ENCODE results near the gene MAGI2.

MAGI2 gene

GRCh38 chr7:78389022-78389421, 1064.4 kb downstream of the MAGI2 start:
- no peak for DNase-seq

- no peak for DNase-seq
Measured at GRCh38 chr7:78386520-78386919, 1066.9 kb downstream of the MAGI2 start.

- DNase-seq, result no peak
Measured at GRCh38 chr7:78383096-78383880, 1070.2 kb downstream of the MAGI2 start.

- DNase-seq, result no peak
Measured at GRCh38 chr7:78379148-78379547, 1074.3 kb downstream of the MAGI2 start.

GRCh38 chr7:78377532-78377931, 1075.9 kb downstream of the MAGI2 start:
- no peak for DNase-seq

GRCh38 chr7:78370936-78371335, 1082.5 kb downstream of the MAGI2 start:
- no peak for DNase-seq

GRCh38 chr7:78368771-78369170, 1084.7 kb downstream of the MAGI2 start:
- no peak for DNase-seq

- DNase-seq, result no peak
Measured at GRCh38 chr7:78367280-78367773, 1086.1 kb downstream of the MAGI2 start.

- no peak for DNase-seq
Measured at GRCh38 chr7:78363866-78364265, 1089.6 kb downstream of the MAGI2 start.

- no peak for DNase-seq
Measured at GRCh38 chr7:78359836-78360235, 1093.6 kb downstream of the MAGI2 start.

- no peak for DNase-seq
Measured at GRCh38 chr7:78357709-78358108, 1095.8 kb downstream of the MAGI2 start.

- no peak for DNase-seq
Measured at GRCh38 chr7:78355834-78356233, 1097.6 kb downstream of the MAGI2 start.

- DNase-seq, result no peak
Measured at GRCh38 chr7:78350926-78351325, 1102.5 kb downstream of the MAGI2 start.

GRCh38 chr7:78350391-78350790, 1103.1 kb downstream of the MAGI2 start:
- no peak for DNase-seq

GRCh38 chr7:78346827-78347226, 1106.6 kb downstream of the MAGI2 start:
- DNase-seq, result no peak

GRCh38 chr7:78345979-78346378, 1107.5 kb downstream of the MAGI2 start:
- no peak for DNase-seq

- DNase-seq, result no peak
Measured at GRCh38 chr7:78345293-78345911, 1108.1 kb downstream of the MAGI2 start.

GRCh38 chr7:78334426-78334825, 1119.0 kb downstream of the MAGI2 start:
- no peak for DNase-seq

GRCh38 chr7:78333530-78334425, 1119.7 kb downstream of the MAGI2 start:
- no peak for DNase-seq

- no peak for DNase-seq
Measured at GRCh38 chr7:78329001-78329655, 1124.3 kb downstream of the MAGI2 start.

- no peak for DNase-seq
Measured at GRCh38 chr7:78327718-78328117, 1125.7 kb downstream of the MAGI2 start.

GRCh38 chr7:78326876-78327275, 1126.6 kb downstream of the MAGI2 start:
- DNase-seq, result no peak

- no peak for DNase-seq
Measured at GRCh38 chr7:78326189-78326588, 1127.3 kb downstream of the MAGI2 start.
